Fibroblast of lung (primary cell): ENCODE data around the gene RASA1.

Experiments used
- EZH2 ChIP-seq: IDR thresholded peaks from 2 replicates; pipeline ENCODE4 v1.5.1; 2012; ENCODE audit warnings: low read length, control low read depth, mild to moderate bottlenecking; ENCODE audit errors: missing control alignments
- TF ChIP-seq, protein P1 (sequence below), 2 donors: IDR thresholded peaks in 1 of 2; conservative IDR thresholded peaks in 1 of 2; 1 replicate in 1 of 2; 2 replicates in 1 of 2; pipeline ENCODE4 v1.5.1; 2011 to 2012; ENCODE audit warnings: low read length in 2 of 2, control low read depth in 1 of 2, inconsistent platforms in 1 of 2, low read depth in 1 of 2, mild to moderate bottlenecking in 1 of 2

DNA sequence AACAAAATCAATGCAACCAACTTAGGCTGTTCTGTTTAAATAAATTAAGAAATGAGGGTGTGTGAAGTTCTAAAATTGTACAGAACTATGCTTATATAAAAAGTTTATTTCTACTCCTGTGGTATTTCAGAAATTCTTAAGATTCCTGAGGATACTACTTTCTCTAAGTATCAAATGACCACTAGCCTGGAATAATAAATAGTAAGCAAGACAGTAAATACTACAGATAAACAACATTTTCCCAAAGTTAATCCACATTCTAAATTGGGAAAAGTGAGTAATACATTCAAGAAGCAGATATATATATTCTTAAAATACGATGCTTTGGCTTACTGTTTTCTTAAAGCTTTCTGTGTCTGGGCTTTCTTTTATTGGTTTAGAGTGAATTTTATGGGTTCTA, 115.5 kb downstream of the RASA1 start:
- TF ChIP-seq, protein P1, sequence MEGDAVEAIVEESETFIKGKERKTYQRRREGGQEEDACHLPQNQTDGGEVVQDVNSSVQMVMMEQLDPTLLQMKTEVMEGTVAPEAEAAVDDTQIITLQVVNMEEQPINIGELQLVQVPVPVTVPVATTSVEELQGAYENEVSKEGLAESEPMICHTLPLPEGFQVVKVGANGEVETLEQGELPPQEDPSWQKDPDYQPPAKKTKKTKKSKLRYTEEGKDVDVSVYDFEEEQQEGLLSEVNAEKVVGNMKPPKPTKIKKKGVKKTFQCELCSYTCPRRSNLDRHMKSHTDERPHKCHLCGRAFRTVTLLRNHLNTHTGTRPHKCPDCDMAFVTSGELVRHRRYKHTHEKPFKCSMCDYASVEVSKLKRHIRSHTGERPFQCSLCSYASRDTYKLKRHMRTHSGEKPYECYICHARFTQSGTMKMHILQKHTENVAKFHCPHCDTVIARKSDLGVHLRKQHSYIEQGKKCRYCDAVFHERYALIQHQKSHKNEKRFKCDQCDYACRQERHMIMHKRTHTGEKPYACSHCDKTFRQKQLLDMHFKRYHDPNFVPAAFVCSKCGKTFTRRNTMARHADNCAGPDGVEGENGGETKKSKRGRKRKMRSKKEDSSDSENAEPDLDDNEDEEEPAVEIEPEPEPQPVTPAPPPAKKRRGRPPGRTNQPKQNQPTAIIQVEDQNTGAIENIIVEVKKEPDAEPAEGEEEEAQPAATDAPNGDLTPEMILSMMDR (conservative IDR thresholded peaks at IDR 0.05 in 1 of 2, IDR thresholded peaks at IDR 0.05 in 1 of 2; ENCODE audit: low read depth in 1 of 2, low read length in 2 of 2) = no peak
- TF ChIP-seq EZH2 = no peak
